ENCODE measurements around the gene PTPN1.

The PTPN1 gene

DNA sequence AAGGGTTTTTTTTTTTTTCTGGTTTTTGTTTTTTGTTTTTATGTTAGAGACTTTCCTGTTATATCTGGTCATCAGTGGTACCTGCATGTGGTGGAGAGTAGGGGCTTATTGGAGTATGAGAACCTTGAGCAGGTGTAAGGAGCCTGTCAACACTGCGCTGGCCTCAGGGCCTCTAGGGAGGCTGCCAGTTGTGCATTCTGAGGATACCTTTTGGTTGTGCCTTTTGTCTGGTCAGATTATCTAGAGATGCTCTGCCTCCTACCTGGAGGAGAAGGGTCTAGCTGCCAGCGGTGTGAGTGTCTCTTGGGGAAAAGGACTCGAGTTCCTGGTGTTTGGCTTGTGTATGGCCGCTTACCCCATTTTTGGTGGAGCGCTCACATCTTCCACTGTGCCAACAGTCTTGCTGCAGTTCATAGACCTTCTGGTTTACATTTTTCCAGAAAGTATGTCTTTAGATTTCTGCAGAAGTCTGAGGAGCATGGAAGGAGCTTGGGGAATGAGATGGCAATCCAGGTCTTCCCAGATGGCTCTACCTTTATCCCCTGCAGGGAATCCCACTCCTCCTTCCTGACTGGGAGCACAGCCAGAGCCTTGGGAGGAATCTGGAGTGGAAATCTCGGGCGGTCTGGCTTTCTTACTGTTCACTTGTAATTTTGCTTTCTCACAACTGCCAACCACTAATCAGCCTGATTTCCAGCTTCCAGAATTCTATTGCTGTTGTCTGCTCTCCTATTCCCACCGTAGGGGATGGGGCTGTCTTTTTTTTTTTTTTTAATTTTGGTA lies 49.9 kb downstream of the PTPN1 start:
- TF ChIP-seq, protein P1, sequence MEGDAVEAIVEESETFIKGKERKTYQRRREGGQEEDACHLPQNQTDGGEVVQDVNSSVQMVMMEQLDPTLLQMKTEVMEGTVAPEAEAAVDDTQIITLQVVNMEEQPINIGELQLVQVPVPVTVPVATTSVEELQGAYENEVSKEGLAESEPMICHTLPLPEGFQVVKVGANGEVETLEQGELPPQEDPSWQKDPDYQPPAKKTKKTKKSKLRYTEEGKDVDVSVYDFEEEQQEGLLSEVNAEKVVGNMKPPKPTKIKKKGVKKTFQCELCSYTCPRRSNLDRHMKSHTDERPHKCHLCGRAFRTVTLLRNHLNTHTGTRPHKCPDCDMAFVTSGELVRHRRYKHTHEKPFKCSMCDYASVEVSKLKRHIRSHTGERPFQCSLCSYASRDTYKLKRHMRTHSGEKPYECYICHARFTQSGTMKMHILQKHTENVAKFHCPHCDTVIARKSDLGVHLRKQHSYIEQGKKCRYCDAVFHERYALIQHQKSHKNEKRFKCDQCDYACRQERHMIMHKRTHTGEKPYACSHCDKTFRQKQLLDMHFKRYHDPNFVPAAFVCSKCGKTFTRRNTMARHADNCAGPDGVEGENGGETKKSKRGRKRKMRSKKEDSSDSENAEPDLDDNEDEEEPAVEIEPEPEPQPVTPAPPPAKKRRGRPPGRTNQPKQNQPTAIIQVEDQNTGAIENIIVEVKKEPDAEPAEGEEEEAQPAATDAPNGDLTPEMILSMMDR (IDR thresholded peaks at IDR 0.05; ENCODE audit: low read depth, low read length) = no peak
- H3K4me3 ChIP-seq (ENCODE audit: low read depth, low read length) = no peak overlapping the region

DNA sequence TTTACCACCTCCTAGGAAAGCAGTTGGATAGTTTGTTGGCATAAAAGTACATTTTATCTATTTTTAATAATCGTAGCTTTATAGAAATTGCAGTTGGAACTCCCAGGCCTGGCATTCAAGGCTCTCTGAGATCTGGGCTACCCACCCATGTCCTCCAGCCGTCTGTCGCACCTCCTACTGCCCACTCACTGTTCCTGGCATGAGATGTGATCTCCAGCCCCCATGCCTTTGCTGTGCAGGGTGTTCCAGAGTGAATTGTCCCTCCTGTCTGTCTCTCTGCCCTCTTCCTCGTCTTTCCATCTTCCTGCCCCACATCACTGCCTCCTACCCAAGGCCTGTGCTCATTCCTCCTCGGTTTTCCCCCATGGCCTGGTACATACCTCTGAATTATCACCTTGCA lies 50.7 kb downstream of the PTPN1 start:
- TF ChIP-seq, protein P1 (IDR thresholded peaks at IDR 0.05; ENCODE audit: low read depth, low read length) = no peak

DNA sequence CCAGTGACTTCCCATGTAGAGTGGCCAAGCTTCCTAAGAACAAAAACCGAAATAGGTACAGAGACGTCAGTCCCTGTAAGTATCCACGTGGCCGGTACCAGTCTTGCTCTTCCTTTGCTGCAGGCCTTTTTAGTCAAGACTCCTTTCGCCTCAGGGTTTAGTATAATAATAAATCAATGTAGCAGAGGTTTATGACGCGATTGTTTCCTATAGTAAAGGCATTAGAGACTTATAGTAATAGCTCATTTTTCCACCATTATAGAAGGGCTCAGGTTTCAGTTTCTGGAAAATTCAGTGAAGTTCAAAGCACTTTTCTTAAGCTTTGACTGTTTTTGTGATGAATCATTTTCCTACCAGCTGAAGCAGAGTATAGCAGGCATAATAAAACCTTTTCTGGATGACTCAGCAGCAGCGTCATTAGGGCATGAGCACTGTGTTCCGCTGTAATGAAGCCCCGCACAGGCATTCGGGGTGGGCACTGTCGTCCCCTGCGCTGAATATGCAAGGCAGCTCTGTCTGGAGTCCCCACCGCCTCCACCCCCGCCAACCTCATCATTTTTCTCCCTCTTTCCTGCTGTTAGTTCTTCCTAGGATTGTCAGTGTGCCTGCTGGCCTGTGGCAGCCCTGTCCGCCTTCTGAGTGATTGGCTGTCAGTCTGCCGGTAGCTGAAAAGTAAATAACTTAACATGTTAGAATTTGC lies 51.3 kb downstream of the PTPN1 start:
- H3K4me3 ChIP-seq (ENCODE audit: low read depth, low read length) = no peak overlapping the region
- TF ChIP-seq, protein P1 (IDR thresholded peaks at IDR 0.05; ENCODE audit: low read depth, low read length) = no peak

More for the DNA sequence above, 50.7 kb downstream of the PTPN1 start:
- no peak overlapping the region for H3K4me3 ChIP-seq (ENCODE audit: low read depth, low read length)

DNA sequence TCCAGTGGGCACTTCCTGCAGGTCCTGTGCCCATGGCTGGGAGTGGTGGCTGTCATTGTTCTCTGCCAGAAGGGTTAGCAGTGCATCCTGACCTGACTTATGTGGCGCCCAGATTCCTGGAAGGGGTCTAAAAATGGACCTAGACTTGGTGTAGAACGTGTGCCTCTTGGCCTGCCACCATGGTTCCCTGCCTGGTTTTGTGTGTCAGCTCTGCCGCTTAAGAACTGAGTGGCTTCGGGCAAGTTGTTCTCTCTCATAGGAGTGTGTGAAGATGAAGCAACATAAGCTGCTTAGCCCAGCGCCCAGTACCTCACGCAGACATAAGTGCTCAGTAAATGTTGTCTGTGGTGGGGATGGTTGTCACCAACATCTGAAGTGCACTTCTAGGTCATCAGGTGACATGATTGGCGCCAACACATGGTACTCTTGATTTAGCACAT lies 52.1 kb downstream of the PTPN1 start:
- TF ChIP-seq, protein P1 (IDR thresholded peaks at IDR 0.05; ENCODE audit: low read depth, low read length) = no peak
- no peak overlapping the region for H3K4me3 ChIP-seq (ENCODE audit: low read depth, low read length)

DNA sequence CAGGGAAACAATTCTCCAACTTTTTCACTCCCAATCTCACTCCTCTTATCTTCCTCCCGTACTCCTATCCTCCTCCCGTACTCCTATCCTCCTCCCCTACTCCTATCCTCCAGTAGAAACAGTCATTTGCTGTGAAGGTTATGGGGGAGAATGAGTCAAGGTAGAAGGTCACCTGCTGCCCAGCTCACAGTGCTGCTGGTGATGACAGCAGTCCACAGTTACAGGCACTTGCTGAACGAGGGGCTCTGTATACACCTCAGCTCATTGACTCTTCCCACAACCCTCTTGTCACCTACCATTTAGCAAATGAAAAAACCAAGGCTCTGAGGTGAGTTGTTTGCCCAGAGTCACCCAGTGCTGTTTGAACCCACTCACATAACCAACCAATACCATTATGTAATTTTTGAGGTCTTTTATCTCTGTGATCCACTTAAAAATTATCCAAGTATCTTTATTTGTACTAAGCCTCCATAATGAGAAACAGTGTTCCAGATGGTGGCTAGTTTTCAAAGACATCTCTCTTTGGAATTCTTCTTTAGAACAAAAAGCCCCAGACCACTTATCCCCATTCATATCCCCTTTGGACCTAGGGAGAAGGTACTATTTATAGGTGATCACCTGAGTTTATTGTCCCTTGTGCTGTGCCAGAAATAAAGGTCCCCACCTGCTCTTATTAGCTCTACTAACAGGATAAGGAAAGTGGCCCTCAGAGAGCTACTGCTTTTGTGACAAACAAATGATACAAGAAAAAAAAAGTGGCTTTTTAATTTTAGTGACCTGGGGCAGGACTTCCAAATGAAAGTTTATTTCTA lies 53.2 kb downstream of the PTPN1 start:
- H3K4me3 ChIP-seq (ENCODE audit: low read depth, low read length) = no peak overlapping the region
- TF ChIP-seq, protein P1 (IDR thresholded peaks at IDR 0.05; ENCODE audit: low read depth, low read length) = no peak

DNA sequence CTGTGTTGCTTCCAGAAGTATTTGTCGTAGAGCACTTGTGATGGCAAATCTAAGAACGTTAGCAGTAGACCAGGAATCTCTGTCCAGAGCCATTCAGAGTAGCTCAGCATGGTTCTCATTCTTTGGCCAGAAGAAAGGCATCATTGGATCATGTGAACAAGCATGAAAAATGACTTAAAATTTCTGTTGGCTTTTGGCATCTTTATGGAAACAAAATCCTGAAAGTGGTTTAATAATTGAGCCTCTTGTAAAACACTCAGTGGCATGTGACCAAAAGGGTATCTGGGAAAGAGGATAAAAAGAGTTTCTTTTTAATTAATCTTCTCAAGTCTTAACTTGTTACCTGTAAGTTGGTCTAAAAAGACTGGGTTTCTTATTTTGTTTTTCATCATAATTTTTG lies 55.2 kb downstream of the PTPN1 start:
- TF ChIP-seq, protein P1 (IDR thresholded peaks at IDR 0.05; ENCODE audit: low read depth, low read length) = no peak
- no peak overlapping the region for H3K4me3 ChIP-seq (ENCODE audit: low read depth, low read length)
